Smooth muscle cell (in vitro differentiated cells): ENCODE data around the gene LIN37. TPM values are rescaled to one million over a fixed set of nuclear protein-coding genes. Genes with fewer than 3 reads are reported as not detected.

Experiments used
- DNase-seq: peaks from one replicate; lab custom pipeline; 2025; ENCODE audit not compliant: unreplicated experiment; lab: John Stamatoyannopoulos, UW
- H2AFZ ChIP-seq: fragments of 200-600 bp; sonication (generic); 2 replicates; pipeline ENCODE4 v1.6.0; 2016; ENCODE audit warnings: antibody characterized with exemption, low read depth, mild to moderate bottlenecking
- H3F3A ChIP-seq: fragments of 200-600 bp; sonication (generic); 2 replicates; pipeline ENCODE4 v1.6.0; 2017; ENCODE audit warnings: antibody characterized with exemption, low read depth
- H3K27ac ChIP-seq: fragments of 200-600 bp; sonication (generic); 2 replicates; pipeline ENCODE4 v1.5.1; 2016; ENCODE audit warnings: low read depth, mild to moderate bottlenecking
- H3K27me3 ChIP-seq: fragments of 200-600 bp; sonication (generic); 2 replicates; pipeline ENCODE4 v1.6.1; 2016; ENCODE audit warnings: low read depth, mild to moderate bottlenecking
- H3K36me3 ChIP-seq: fragments of 200-600 bp; sonication (generic); 2 replicates; pipeline ENCODE4 v1.5.1; 2016; ENCODE audit warnings: low read depth
- H3K4me1 ChIP-seq: fragments of 200-600 bp; sonication (generic); 2 replicates; pipeline ENCODE4 v1.5.1; 2016; ENCODE audit warnings: low read depth
- H3K4me2 ChIP-seq: fragments of 200-600 bp; sonication (generic); 2 replicates; pipeline ENCODE4 v1.6.0; 2016; ENCODE audit warnings: mild to moderate bottlenecking
- H3K4me3 ChIP-seq: fragments of 200-600 bp; sonication (generic); 2 replicates; pipeline ENCODE4 v1.5.1; 2016; ENCODE audit warnings: mild to moderate bottlenecking
- H3K79me2 ChIP-seq: fragments of 200-600 bp; sonication (generic); 2 replicates; pipeline ENCODE4 v1.6.0; 2016; ENCODE audit warnings: low read depth, mild to moderate bottlenecking
- H3K9ac ChIP-seq: fragments of 200-600 bp; sonication (generic); 2 replicates; pipeline ENCODE4 v1.6.0; 2016; ENCODE audit warnings: low read depth
- H3K9me3 ChIP-seq: fragments of 200-600 bp; sonication (generic); replicated peaks from 2 replicates; pipeline ENCODE4 v1.5.1; 2016; ENCODE audit warnings: low read depth
- H4K20me1 ChIP-seq: fragments of 200-600 bp; sonication (generic); 2 replicates; pipeline ENCODE4 v1.6.0; 2016; ENCODE audit warnings: low read depth
- WGBS: methylation state at CpG from one replicate; pipeline ENCODE4 v1.1.7; 2016; ENCODE audit warnings: low lambda C conversion rate; 5-methylcytosine and 5-hydroxymethylcytosine counted together
- polyA plus RNA-seq: library from polyadenylated mRNA; unstranded; fragments of >200 nt; fragmentation: Nextera tagmentation; extraction: Ambion mirVana; gene quantifications from 2 replicates; pipeline ENCODE4 v1.2.1, GENCODE V29; 2016
- total RNA-seq: library from RNA; depleted of rRNA; stranded (reverse); fragments of >200 nt; gene quantifications from 2 replicates; pipeline ENCODE4 v1.2.3, GENCODE V29; 2014
- TF ChIP-seq, protein P1 (sequence below): fragments of 200-600 bp; sonication (generic); IDR thresholded peaks from 2 replicates; pipeline ENCODE4 v1.5.1; 2017; ENCODE audit warnings: borderline replicate concordance, mild to moderate bottlenecking, antibody characterized with exemption; ENCODE audit not compliant: insufficient read depth, poor library complexity, severe bottlenecking

Gene LIN37
- total and polyA plus RNA-seq, 2 experiments from 2014 or later, result 16.4 to 17.8 TPM

DNA sequence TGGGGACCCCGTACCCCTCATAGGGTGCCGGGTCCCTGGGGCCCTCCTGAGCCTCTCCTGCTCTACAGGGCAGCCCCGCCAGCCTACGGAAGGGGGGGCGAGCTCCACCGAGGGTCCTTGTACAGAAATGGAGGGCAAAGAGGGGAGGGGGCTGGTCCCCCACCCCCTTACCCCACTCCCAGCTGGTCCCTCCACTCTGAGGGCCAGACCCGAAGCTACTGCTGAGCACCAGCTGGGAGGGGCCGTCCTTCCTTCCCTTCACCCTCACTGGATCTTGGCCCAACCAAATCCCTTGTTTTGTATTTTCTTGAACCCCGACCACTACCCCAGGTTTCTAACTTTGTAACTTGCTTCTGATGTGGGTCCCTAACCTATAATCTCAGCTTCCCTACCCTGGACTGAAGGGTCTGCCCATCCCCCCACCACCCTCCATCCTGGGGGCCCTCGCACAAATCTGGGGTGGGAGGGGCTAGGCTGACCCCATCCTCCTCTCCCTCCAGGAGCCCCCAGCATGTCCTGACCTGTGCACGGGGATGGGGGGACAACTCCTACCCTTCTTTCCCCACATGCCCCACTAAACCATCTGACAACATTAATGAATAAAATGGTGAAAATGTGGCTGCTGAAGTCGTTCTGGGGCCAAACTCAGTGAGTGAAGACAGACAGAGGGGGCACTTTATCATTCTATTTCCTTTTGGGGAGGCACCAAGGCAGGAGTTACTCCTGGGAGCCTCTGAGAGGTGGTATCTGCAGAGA, 40.0 kb downstream of the LIN37 start:
- TF ChIP-seq, protein P1, sequence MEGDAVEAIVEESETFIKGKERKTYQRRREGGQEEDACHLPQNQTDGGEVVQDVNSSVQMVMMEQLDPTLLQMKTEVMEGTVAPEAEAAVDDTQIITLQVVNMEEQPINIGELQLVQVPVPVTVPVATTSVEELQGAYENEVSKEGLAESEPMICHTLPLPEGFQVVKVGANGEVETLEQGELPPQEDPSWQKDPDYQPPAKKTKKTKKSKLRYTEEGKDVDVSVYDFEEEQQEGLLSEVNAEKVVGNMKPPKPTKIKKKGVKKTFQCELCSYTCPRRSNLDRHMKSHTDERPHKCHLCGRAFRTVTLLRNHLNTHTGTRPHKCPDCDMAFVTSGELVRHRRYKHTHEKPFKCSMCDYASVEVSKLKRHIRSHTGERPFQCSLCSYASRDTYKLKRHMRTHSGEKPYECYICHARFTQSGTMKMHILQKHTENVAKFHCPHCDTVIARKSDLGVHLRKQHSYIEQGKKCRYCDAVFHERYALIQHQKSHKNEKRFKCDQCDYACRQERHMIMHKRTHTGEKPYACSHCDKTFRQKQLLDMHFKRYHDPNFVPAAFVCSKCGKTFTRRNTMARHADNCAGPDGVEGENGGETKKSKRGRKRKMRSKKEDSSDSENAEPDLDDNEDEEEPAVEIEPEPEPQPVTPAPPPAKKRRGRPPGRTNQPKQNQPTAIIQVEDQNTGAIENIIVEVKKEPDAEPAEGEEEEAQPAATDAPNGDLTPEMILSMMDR, result no peak
- 85% methylated on average over 8 of the region's 12 CpGs for WGBS
- Histone ChIP-seq H3K4me3 (no peak overlapping the region), H3K27me3 (no peaks in the 10 kb centered on the region), H3F3A (no peaks in the 10 kb centered on the region), H3K27ac (no peak overlapping the region), H3K79me2 (no peaks in the 10 kb centered on the region), H3K4me1 (no peaks in the 10 kb centered on the region), H3K9ac (no peak overlapping the region), H4K20me1 (no peaks in the 10 kb centered on the region), H3K4me2 (no peak overlapping the region), H3K36me3 (no peaks in the 10 kb centered on the region), H3K9me3 (no peaks in the 10 kb centered on the region), H2AFZ (no peak overlapping the region)
- no peak for DNase-seq

DNA sequence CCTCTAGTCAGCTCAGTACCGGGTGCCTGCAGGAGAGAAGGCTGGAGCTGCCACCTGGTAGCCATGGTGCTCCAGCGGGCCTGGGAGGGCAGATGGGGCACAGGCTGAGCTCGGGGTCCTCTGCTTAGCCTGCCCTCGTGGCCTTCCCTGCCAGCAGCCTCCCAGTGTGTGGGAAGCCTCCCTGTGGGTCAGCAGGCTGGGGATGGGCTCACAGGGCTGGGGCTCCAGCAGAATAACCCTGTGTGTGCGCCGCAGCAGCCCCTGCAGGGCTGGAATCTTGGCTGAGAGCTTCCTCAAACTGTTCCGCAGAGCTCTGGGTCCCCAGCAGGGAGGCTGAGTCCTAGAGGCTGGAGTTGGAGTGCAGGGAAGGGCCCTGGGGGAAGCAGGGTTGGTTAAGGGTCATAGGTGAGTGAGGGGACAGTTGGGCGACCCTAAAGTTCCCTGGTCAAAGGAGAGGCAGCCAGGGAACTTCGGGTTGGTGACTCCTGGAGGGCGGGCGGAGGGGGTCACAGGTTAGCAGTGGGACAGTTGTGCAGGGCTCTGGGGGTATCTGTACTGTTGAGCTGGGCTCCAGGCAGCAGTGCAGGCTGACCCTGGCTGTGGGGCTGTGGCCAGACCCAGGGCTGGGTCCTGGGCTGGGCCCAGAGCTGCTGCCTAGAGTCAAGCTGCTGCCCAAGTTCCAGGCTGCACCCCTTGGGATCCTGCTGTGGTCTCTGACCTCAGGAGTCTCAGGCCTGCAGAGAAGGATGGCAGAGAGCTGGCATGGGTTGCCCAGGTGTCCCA, 41.0 kb downstream of the LIN37 start:
- H3K27me3 ChIP-seq, result no peaks in the 10 kb centered on the region
- no peaks in the 10 kb centered on the region for H3K36me3 ChIP-seq
- no peak for DNase-seq
- H3K79me2 ChIP-seq, result no peaks in the 10 kb centered on the region
- no peaks in the 10 kb centered on the region for H4K20me1 ChIP-seq
- no peak overlapping the region for H3K4me2 ChIP-seq
- TF ChIP-seq, protein P1, result no peak
- H3K9me3 ChIP-seq, result no peaks in the 10 kb centered on the region
- no peak overlapping the region for H3K27ac ChIP-seq
- no peak overlapping the region for H2AFZ ChIP-seq
- H3K4me3 ChIP-seq, result no peak overlapping the region
- 90% methylated on average over 11 of the region's 11 CpGs for WGBS
- no peaks in the 10 kb centered on the region for H3K4me1 ChIP-seq
- H3K9ac ChIP-seq, result no peak overlapping the region
- H3F3A ChIP-seq, result no peaks in the 10 kb centered on the region

DNA sequence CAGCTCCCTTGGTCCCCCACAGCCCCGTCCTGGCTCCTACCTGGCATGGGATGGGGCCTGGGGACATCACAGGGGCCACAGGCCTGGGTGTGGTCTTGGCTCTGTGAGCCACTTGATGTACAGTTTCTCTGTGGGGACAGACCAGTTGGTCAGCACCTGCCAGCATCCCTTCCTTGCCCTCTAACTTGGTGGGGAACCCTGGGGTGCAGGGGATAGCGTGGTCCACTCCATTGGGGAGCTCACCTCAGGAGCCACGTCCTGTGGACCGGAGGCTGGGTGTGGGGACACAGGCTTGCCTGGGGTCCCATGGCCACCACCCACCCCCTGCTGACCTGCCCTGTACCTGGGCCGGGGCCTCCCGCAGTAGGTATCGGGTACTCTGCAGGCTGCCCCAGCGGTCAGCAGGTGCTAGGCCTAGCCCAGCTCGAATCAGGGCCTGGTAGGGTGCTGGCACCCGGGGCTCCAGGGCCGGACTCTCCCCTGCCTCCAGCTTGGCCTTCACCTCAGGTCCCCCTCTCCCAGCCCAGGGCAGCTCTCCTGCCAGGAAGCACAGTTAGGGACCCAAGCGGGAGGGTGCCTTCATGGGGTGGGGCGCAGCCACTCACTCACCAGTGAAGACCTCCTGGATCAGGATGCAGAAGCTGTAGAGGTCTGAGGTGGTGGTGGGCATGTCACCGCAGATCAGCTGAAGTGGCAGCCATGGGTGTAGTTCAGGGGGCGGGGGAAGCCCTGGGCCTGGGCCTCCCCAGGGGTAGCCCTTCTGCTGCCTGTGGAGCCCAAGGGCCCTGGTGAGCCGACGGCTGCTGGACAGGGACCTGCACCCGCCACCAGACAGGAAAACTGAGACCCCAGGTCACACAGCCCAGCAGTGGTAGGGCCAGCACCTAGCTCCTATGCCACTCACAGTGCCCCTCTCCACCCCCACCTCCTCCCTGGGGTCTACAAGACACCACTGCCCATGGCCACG, 41.9 kb downstream of the LIN37 start:
- DNase-seq, result no peak
- Histone ChIP-seq H3K4me1 (no peaks in the 10 kb centered on the region), H3K4me2 (no peak overlapping the region), H3K27ac (no peak overlapping the region), H3K9ac (no peak overlapping the region), H3F3A (no peaks in the 10 kb centered on the region), H3K9me3 (no peaks in the 10 kb centered on the region), H2AFZ (no peak overlapping the region), H3K36me3 (no peaks in the 10 kb centered on the region), H3K4me3 (no peak overlapping the region), H4K20me1 (no peaks in the 10 kb centered on the region), H3K27me3 (no peaks in the 10 kb centered on the region), H3K79me2 (no peaks in the 10 kb centered on the region)
- TF ChIP-seq, protein P1, result no peak
- 84% methylated on average over 19 of the region's 19 CpGs for WGBS
